ENCODE data around the gene SYNJ2BP. TPM values are rescaled to one million over a fixed set of nuclear protein-coding genes. Genes with fewer than 3 reads are reported as not detected.
"Not testable (repeated sequence)": the region's sequence is repeated elsewhere in the genome, so short reads cannot be mapped to it uniquely, and the experiment has no call there.

Gene SYNJ2BP
- total RNA-seq, 2 experiments from 2014 or later, result 6.2 to 9.2 TPM

- no peaks in the 10 kb centered on the region for H3K9me3 ChIP-seq (ENCODE audit: low read length)
- intact Hi-C loops (cut with micrococcal nuclease; ENCODE audit: unreplicated experiment), result loop anchor here (10.0 kb wide), 1 partner anchor 398 kb away; no protein-coding TSS in a partner anchor
- no peak for TF ChIP-seq EZH2phosphoT487 (IDR thresholded peaks at IDR 0.05; ENCODE audit: borderline replicate concordance, low read depth, low read length)
- no peaks in the 10 kb centered on the region for H3K36me3 ChIP-seq (ENCODE audit: insufficient read depth, low read length)
- BruUV-seq (replicated peaks), result TSS peak; percentile 80
- CTCF ChIA-PET (ENCODE audit: unreplicated experiment), result no interaction called here
- POLR2A ChIA-PET, result interaction anchor here (0.5 to 0.7 kb wide), 2 partner anchors 15 to 263 kb away, joined by 3 to 5 read pairs; no protein-coding TSS in a partner anchor
- H2AFZ ChIP-seq (ENCODE audit: low read length), result peak overlapping the region; percentile 87
- no peaks in the 10 kb centered on the region for H3K79me2 ChIP-seq (ENCODE audit: insufficient read depth, low read depth, low read length)
- peaks cover 10% of the 10 kb centered on the region for H3K4me1 ChIP-seq (ENCODE audit: insufficient read depth, low read length, poor library complexity, severe bottlenecking)
- H3K27ac ChIP-seq (ENCODE audit: low read depth, low read length, poor library complexity, severe bottlenecking), result no peak overlapping the region
- peak overlapping the region; percentile 83 for H3K4me3 ChIP-seq (ENCODE audit: low read depth, low read length, poor library complexity, severe bottlenecking)
- no peak for DNase-seq (ENCODE audit: low spot score)
- no peaks in the 10 kb centered on the region for H4K20me1 ChIP-seq (ENCODE audit: insufficient read depth, low read length)
- H3K4me2 ChIP-seq (ENCODE audit: low read length), result peak overlapping the region; percentile 80
- no peaks in the 10 kb centered on the region for H3K9me2 ChIP-seq (ENCODE audit: insufficient read depth, low read length)
These were observed 559 bp downstream of the SYNJ2BP start for GRCh38 chr14:70416338-70416724.

- BruUV-seq (replicated peaks), result no TSS peak
- TF ChIP-seq CTCF (conservative IDR thresholded peaks at IDR 0.05; ENCODE audit: low read length) (no peak), EZH2phosphoT487 (IDR thresholded peaks at IDR 0.05; ENCODE audit: borderline replicate concordance, low read depth, low read length) (no peak)
- H3K79me2 ChIP-seq (ENCODE audit: insufficient read depth, low read depth, low read length), result no peaks in the 10 kb centered on the region
- no peak for DNase-seq (ENCODE audit: low spot score)
- H3K4me2 ChIP-seq (ENCODE audit: low read length), result peak overlapping the region; percentile 80
- H3K9me3 ChIP-seq (ENCODE audit: low read length), result no peaks in the 10 kb centered on the region
- H2AFZ ChIP-seq (ENCODE audit: low read length), result no peak overlapping the region
- H3K27ac ChIP-seq (ENCODE audit: low read depth, low read length, poor library complexity, severe bottlenecking), result no peak overlapping the region
- CTCF ChIA-PET (ENCODE audit: unreplicated experiment), result no interaction called here
- no peaks in the 10 kb centered on the region for H4K20me1 ChIP-seq (ENCODE audit: insufficient read depth, low read length)
- H3K4me1 ChIP-seq (ENCODE audit: insufficient read depth, low read length, poor library complexity, severe bottlenecking), result peaks cover 10% of the 10 kb centered on the region
- no peaks in the 10 kb centered on the region for H3K36me3 ChIP-seq (ENCODE audit: insufficient read depth, low read length)
- POLR2A ChIA-PET, result interaction anchor here (0.5 to 0.7 kb wide), 3 partner anchors 15 to 1612 kb away, joined by 3 to 5 read pairs (median 3); no protein-coding TSS in a partner anchor
- no peaks in the 10 kb centered on the region for H3K9me2 ChIP-seq (ENCODE audit: insufficient read depth, low read length)
- peak overlapping the region; percentile 83 for H3K4me3 ChIP-seq (ENCODE audit: low read depth, low read length, poor library complexity, severe bottlenecking)
- intact Hi-C loops (cut with micrococcal nuclease; ENCODE audit: unreplicated experiment), result loop anchor here (10.0 kb wide), 1 partner anchor 399 kb away; no protein-coding TSS in a partner anchor
These were observed 1.1 kb downstream of the SYNJ2BP start for GRCh38 chr14:70415788-70416187.

GRCh38 chr14:70407621-70408020 lies 9.3 kb downstream of the SYNJ2BP start:
- no peak for DNase-seq (ENCODE audit: low spot score)
- no peak overlapping the region for H3K4me2 ChIP-seq (ENCODE audit: low read length)
- no peaks in the 10 kb centered on the region for H3K9me2 ChIP-seq (ENCODE audit: insufficient read depth, low read length)
- no peak for TF ChIP-seq CTCF (conservative IDR thresholded peaks at IDR 0.05; ENCODE audit: low read length)
- TF ChIP-seq EZH2phosphoT487 (IDR thresholded peaks at IDR 0.05; ENCODE audit: borderline replicate concordance, low read depth, low read length), result no peak
- no peaks in the 10 kb centered on the region for H3K36me3 ChIP-seq (ENCODE audit: insufficient read depth, low read length)
- no peaks in the 10 kb centered on the region for H4K20me1 ChIP-seq (ENCODE audit: insufficient read depth, low read length)
- no peaks in the 10 kb centered on the region for H3K9me3 ChIP-seq (ENCODE audit: low read length)
- ChIA-PET CTCF (ENCODE audit: unreplicated experiment) (no interaction called here), POLR2A (interaction anchor here (0.6 to 0.7 kb wide), 2 partner anchors 10 to 66 kb away, joined by 4 read pairs; no protein-coding TSS in a partner anchor)
- intact Hi-C loops (cut with micrococcal nuclease; ENCODE audit: unreplicated experiment), result no loop called here
- no peak overlapping the region for H3K4me3 ChIP-seq (ENCODE audit: low read depth, low read length, poor library complexity, severe bottlenecking)
- no peak overlapping the region for H2AFZ ChIP-seq (ENCODE audit: low read length)
- H3K27ac ChIP-seq (ENCODE audit: low read depth, low read length, poor library complexity, severe bottlenecking), result no peak overlapping the region
- H3K79me2 ChIP-seq (ENCODE audit: insufficient read depth, low read depth, low read length), result no peaks in the 10 kb centered on the region
- no TSS peak for BruUV-seq (replicated peaks)
- H3K4me1 ChIP-seq (ENCODE audit: insufficient read depth, low read length, poor library complexity, severe bottlenecking), result no peaks in the 10 kb centered on the region

- H3K9me3 ChIP-seq (ENCODE audit: low read length); H3K79me2 ChIP-seq (ENCODE audit: insufficient read depth, low read depth, low read length); BruUV-seq (replicated peaks); CTCF ChIA-PET (ENCODE audit: unreplicated experiment); intact Hi-C loops (cut with micrococcal nuclease; ENCODE audit: unreplicated experiment); H3K4me2 ChIP-seq (ENCODE audit: low read length); DNase-seq (ENCODE audit: low spot score); H2AFZ ChIP-seq (ENCODE audit: low read length); H4K20me1 ChIP-seq (ENCODE audit: insufficient read depth, low read length); H3K4me3 ChIP-seq (ENCODE audit: low read depth, low read length, poor library complexity, severe bottlenecking); H3K27ac ChIP-seq (ENCODE audit: low read depth, low read length, poor library complexity, severe bottlenecking); H3K9me2 ChIP-seq (ENCODE audit: insufficient read depth, low read length); H3K4me1 ChIP-seq (ENCODE audit: insufficient read depth, low read length, poor library complexity, severe bottlenecking); H3K36me3 ChIP-seq (ENCODE audit: insufficient read depth, low read length); POLR2A ChIA-PET: not testable (repeated sequence)
These were observed 10.7 kb downstream of the SYNJ2BP start for GRCh38 chr14:70406216-70406615.

Data from OCI-LY7 (cell line).